ENCODE data around the gene HYDIN.

The HYDIN gene

GRCh38 chr16:70786020-70786755 is 444.3 kb downstream of the HYDIN start:
- DNase-seq (ENCODE audit: low read depth): no peak

- DNase-seq (ENCODE audit: low read depth): no peak
Measured at GRCh38 chr16:70784692-70785555, 445.6 kb downstream of the HYDIN start.

- DNase-seq (ENCODE audit: low read depth): no peak
Measured at GRCh38 chr16:70782237-70782636, 448.3 kb downstream of the HYDIN start.

- DNase-seq (ENCODE audit: low read depth): no peak
Measured at GRCh38 chr16:70781800-70782199, 448.7 kb downstream of the HYDIN start.

- DNase-seq (ENCODE audit: low read depth): no peak
Measured at GRCh38 chr16:70780546-70780945, 450.0 kb downstream of the HYDIN start.

- DNase-seq (ENCODE audit: low read depth): peak; percentile 21
Measured at GRCh38 chr16:70779361-70779760, 451.2 kb downstream of the HYDIN start.

GRCh38 chr16:70778901-70779309 is 451.6 kb downstream of the HYDIN start:
- peak; percentile 86 for DNase-seq (ENCODE audit: low read depth)

GRCh38 chr16:70777973-70778406 is 452.5 kb downstream of the HYDIN start:
- DNase-seq (ENCODE audit: low read depth): peak; percentile 64

GRCh38 chr16:70777496-70777895 is 453.0 kb downstream of the HYDIN start:
- DNase-seq (ENCODE audit: low read depth): no peak

- no peak for DNase-seq (ENCODE audit: low read depth)
Measured at GRCh38 chr16:70775399-70775798, 455.1 kb downstream of the HYDIN start.

- DNase-seq (ENCODE audit: low read depth): no peak
Measured at GRCh38 chr16:70774261-70774660, 456.3 kb downstream of the HYDIN start.

GRCh38 chr16:70772493-70772892 is 458.0 kb downstream of the HYDIN start:
- DNase-seq (ENCODE audit: low read depth): peak; percentile 50

GRCh38 chr16:70770626-70771552 is 459.6 kb downstream of the HYDIN start:
- DNase-seq (ENCODE audit: low read depth): peak; percentile 65

- DNase-seq (ENCODE audit: low read depth): no peak
Measured at GRCh38 chr16:70770291-70770625, 460.3 kb downstream of the HYDIN start.

- no peak for DNase-seq (ENCODE audit: low read depth)
Measured at GRCh38 chr16:70769761-70770160, 460.8 kb downstream of the HYDIN start.

- no peak for DNase-seq (ENCODE audit: low read depth)
Measured at GRCh38 chr16:70769131-70769530, 461.4 kb downstream of the HYDIN start.

GRCh38 chr16:70768203-70768580 is 462.3 kb downstream of the HYDIN start:
- peak; percentile 28 for DNase-seq (ENCODE audit: low read depth)

GRCh38 chr16:70767377-70768202 is 462.9 kb downstream of the HYDIN start:
- peak; percentile 28 for DNase-seq (ENCODE audit: low read depth)

GRCh38 chr16:70766658-70767057 is 463.9 kb downstream of the HYDIN start:
- DNase-seq (ENCODE audit: low read depth): no peak

GRCh38 chr16:70766176-70766575 is 464.3 kb downstream of the HYDIN start:
- no peak for DNase-seq (ENCODE audit: low read depth)

- DNase-seq (ENCODE audit: low read depth): no peak
Measured at GRCh38 chr16:70765491-70765890, 465.0 kb downstream of the HYDIN start.
